Measurements from ENCODE around the gene GABPB1.

The GABPB1 gene

GRCh38 chr15:50252556-50252955, 102.4 kb downstream of the GABPB1 start:
- Histone ChIP-seq H3K9me3 (ENCODE audit: insufficient read depth, low read depth, low read length) (peaks cover 2% of the 10 kb centered on the region), H3K14ac (ENCODE audit: low read length) (no peak overlapping the region), H3K79me2 (ENCODE audit: control insufficient read depth, insufficient read depth, low read length, poor library complexity) (no peaks in the 10 kb centered on the region), H3K9ac (ENCODE audit: low read length) (no peak overlapping the region), H3K23ac (ENCODE audit: low read length) (no peak overlapping the region), H3K27me3 (ENCODE audit: insufficient read depth, low read length) (no peaks in the 10 kb centered on the region), H3K4me3 (ENCODE audit: low read depth, low read length) (no peak overlapping the region), H2AK5ac (ENCODE audit: low read length) (no peak overlapping the region), H2BK120ac (ENCODE audit: insufficient read depth, low read length, poor library complexity) (no peak overlapping the region), H3K4me1 (ENCODE audit: control insufficient read depth in 1 of 2, insufficient read depth in 2 of 2, low read length in 2 of 2) (peaks cover 4 to 20% of the 10 kb centered on the region in 2 experiments), H3K27ac (ENCODE audit: low read depth, low read length) (no peak overlapping the region), H2BK5ac (ENCODE audit: low read depth, low read length, poor library complexity) (no peak overlapping the region), H3K18ac (ENCODE audit: low read length) (no peak overlapping the region), H3K79me1 (ENCODE audit: low read length) (peaks cover 3% of the 10 kb centered on the region), H4K91ac (ENCODE audit: low read depth, low read length) (no peak overlapping the region), H3K36me3 (ENCODE audit: control insufficient read depth in 1 of 2, insufficient read depth in 2 of 2, low read length in 2 of 2) (no peaks in the 10 kb centered on the region), H2AFZ (ENCODE audit: insufficient read depth, low read length, poor library complexity) (no peak overlapping the region), H3K4ac (ENCODE audit: low read depth, low read length) (no peak overlapping the region), H4K8ac (ENCODE audit: low read depth, low read length) (no peak overlapping the region), H3K4me2 (ENCODE audit: low read length) (no peak overlapping the region), H4K12ac (ENCODE audit: low read depth, low read length) (no peak overlapping the region), H2BK12ac (ENCODE audit: low read length) (no peak overlapping the region)
- no peak for DNase-seq
- no CpG with 5 or more reads among the region's 11 CpGs for WGBS (ENCODE audit: extremely low coverage, insufficient coverage, insufficient read length)

GRCh38 chr15:50251638-50252182, 103.3 kb downstream of the GABPB1 start:
- no peak overlapping the region for H3K4me2 ChIP-seq (ENCODE audit: low read length)
- H2BK12ac ChIP-seq (ENCODE audit: low read length): no peak overlapping the region
- H3K27ac ChIP-seq (ENCODE audit: low read depth, low read length): no peak overlapping the region
- H4K91ac ChIP-seq (ENCODE audit: low read depth, low read length): no peak overlapping the region
- no peak overlapping the region for H2AFZ ChIP-seq (ENCODE audit: insufficient read depth, low read length, poor library complexity)
- H3K79me2 ChIP-seq (ENCODE audit: control insufficient read depth, insufficient read depth, low read length, poor library complexity): no peaks in the 10 kb centered on the region
- H4K8ac ChIP-seq (ENCODE audit: low read depth, low read length): no peak overlapping the region
- no peak overlapping the region for H3K9ac ChIP-seq (ENCODE audit: low read length)
- H3K18ac ChIP-seq (ENCODE audit: low read length): no peak overlapping the region
- no peaks in the 10 kb centered on the region for H3K36me3 ChIP-seq (ENCODE audit: control insufficient read depth in 1 of 2, insufficient read depth in 2 of 2, low read length in 2 of 2)
- peaks cover 5% of the 10 kb centered on the region for H3K79me1 ChIP-seq (ENCODE audit: low read length)
- H3K9me3 ChIP-seq (ENCODE audit: insufficient read depth, low read depth, low read length): no peaks in the 10 kb centered on the region
- DNase-seq: no peak
- no peak overlapping the region for H3K23ac ChIP-seq (ENCODE audit: low read length)
- no CpG with 5 or more reads among the region's 11 CpGs for WGBS (ENCODE audit: extremely low coverage, insufficient coverage, insufficient read length)
- H3K4me3 ChIP-seq (ENCODE audit: low read depth, low read length): no peak overlapping the region
- H3K27me3 ChIP-seq (ENCODE audit: insufficient read depth, low read length): no peaks in the 10 kb centered on the region
- no peak overlapping the region for H2BK120ac ChIP-seq (ENCODE audit: insufficient read depth, low read length, poor library complexity)
- H4K12ac ChIP-seq (ENCODE audit: low read depth, low read length): no peak overlapping the region
- H3K4ac ChIP-seq (ENCODE audit: low read depth, low read length): no peak overlapping the region
- peaks cover 4 to 17% of the 10 kb centered on the region in 2 experiments for H3K4me1 ChIP-seq (ENCODE audit: control insufficient read depth in 1 of 2, insufficient read depth in 2 of 2, low read length in 2 of 2)
- no peak overlapping the region for H2AK5ac ChIP-seq (ENCODE audit: low read length)
- H3K14ac ChIP-seq (ENCODE audit: low read length): no peak overlapping the region
- H2BK5ac ChIP-seq (ENCODE audit: low read depth, low read length, poor library complexity): no peak overlapping the region

- Histone ChIP-seq H4K8ac (ENCODE audit: low read depth, low read length) (no peak overlapping the region), H3K4me2 (ENCODE audit: low read length) (no peak overlapping the region), H3K18ac (ENCODE audit: low read length) (no peak overlapping the region), H3K9ac (ENCODE audit: low read length) (no peak overlapping the region), H4K12ac (ENCODE audit: low read depth, low read length) (no peak overlapping the region), H3K9me3 (ENCODE audit: insufficient read depth, low read depth, low read length) (no peaks in the 10 kb centered on the region), H3K27ac (ENCODE audit: low read depth, low read length) (no peak overlapping the region), H3K4me3 (ENCODE audit: low read depth, low read length) (no peak overlapping the region), H2BK12ac (ENCODE audit: low read length) (no peak overlapping the region), H2AK5ac (ENCODE audit: low read length) (no peak overlapping the region), H2AFZ (ENCODE audit: insufficient read depth, low read length, poor library complexity) (no peak overlapping the region), H3K36me3 (ENCODE audit: control insufficient read depth in 1 of 2, insufficient read depth in 2 of 2, low read length in 2 of 2) (no peaks in the 10 kb centered on the region), H3K4me1 (ENCODE audit: control insufficient read depth in 1 of 2, insufficient read depth in 2 of 2, low read length in 2 of 2) (peaks cover 4 to 17% of the 10 kb centered on the region in 2 experiments), H3K4ac (ENCODE audit: low read depth, low read length) (no peak overlapping the region), H2BK120ac (ENCODE audit: insufficient read depth, low read length, poor library complexity) (no peak overlapping the region), H3K14ac (ENCODE audit: low read length) (no peak overlapping the region), H3K27me3 (ENCODE audit: insufficient read depth, low read length) (no peaks in the 10 kb centered on the region), H2BK5ac (ENCODE audit: low read depth, low read length, poor library complexity) (no peak overlapping the region), H3K23ac (ENCODE audit: low read length) (no peak overlapping the region), H3K79me1 (ENCODE audit: low read length) (peaks cover 5% of the 10 kb centered on the region), H4K91ac (ENCODE audit: low read depth, low read length) (no peak overlapping the region), H3K79me2 (ENCODE audit: control insufficient read depth, insufficient read depth, low read length, poor library complexity) (no peaks in the 10 kb centered on the region)
- WGBS (ENCODE audit: extremely low coverage, insufficient coverage, insufficient read length): no CpG with 5 or more reads among the region's 6 CpGs
- no peak for DNase-seq
These were observed 104.1 kb downstream of the GABPB1 start for GRCh38 chr15:50250760-50251394.

- H3K4me3 ChIP-seq (ENCODE audit: low read depth, low read length): no peak overlapping the region
- H3K14ac ChIP-seq (ENCODE audit: low read length): no peak overlapping the region
- H3K27ac ChIP-seq (ENCODE audit: low read depth, low read length): no peak overlapping the region
- no peak overlapping the region for H4K91ac ChIP-seq (ENCODE audit: low read depth, low read length)
- no peak overlapping the region for H2AFZ ChIP-seq (ENCODE audit: insufficient read depth, low read length, poor library complexity)
- no peak overlapping the region for H3K4me2 ChIP-seq (ENCODE audit: low read length)
- peak overlapping the region; percentile 29 for H2AK5ac ChIP-seq (ENCODE audit: low read length)
- no CpG with 5 or more reads among the region's 2 CpGs for WGBS (ENCODE audit: extremely low coverage, insufficient coverage, insufficient read length)
- H2BK12ac ChIP-seq (ENCODE audit: low read length): peak overlapping the region; percentile 38
- peaks cover 4 to 17% of the 10 kb centered on the region in 2 experiments for H3K4me1 ChIP-seq (ENCODE audit: control insufficient read depth in 1 of 2, insufficient read depth in 2 of 2, low read length in 2 of 2)
- H3K79me1 ChIP-seq (ENCODE audit: low read length): peaks cover 5% of the 10 kb centered on the region
- no peaks in the 10 kb centered on the region for H3K9me3 ChIP-seq (ENCODE audit: insufficient read depth, low read depth, low read length)
- H2BK120ac ChIP-seq (ENCODE audit: insufficient read depth, low read length, poor library complexity): no peak overlapping the region
- no peak overlapping the region for H3K9ac ChIP-seq (ENCODE audit: low read length)
- H3K18ac ChIP-seq (ENCODE audit: low read length): no peak overlapping the region
- H3K36me3 ChIP-seq (ENCODE audit: control insufficient read depth in 1 of 2, insufficient read depth in 2 of 2, low read length in 2 of 2): no peaks in the 10 kb centered on the region
- DNase-seq: no peak
- no peaks in the 10 kb centered on the region for H3K27me3 ChIP-seq (ENCODE audit: insufficient read depth, low read length)
- H4K8ac ChIP-seq (ENCODE audit: low read depth, low read length): no peak overlapping the region
- no peak overlapping the region for H3K4ac ChIP-seq (ENCODE audit: low read depth, low read length)
- no peak overlapping the region for H3K23ac ChIP-seq (ENCODE audit: low read length)
- H3K79me2 ChIP-seq (ENCODE audit: control insufficient read depth, insufficient read depth, low read length, poor library complexity): no peaks in the 10 kb centered on the region
- no peak overlapping the region for H2BK5ac ChIP-seq (ENCODE audit: low read depth, low read length, poor library complexity)
- H4K12ac ChIP-seq (ENCODE audit: low read depth, low read length): no peak overlapping the region
These were observed 105.3 kb downstream of the GABPB1 start for GRCh38 chr15:50249704-50250103.

All from trophoblast cell (in vitro differentiated cells and primary cell).